Fibroblast of lung (primary cell): ENCODE measurements around the gene COL8A2.

Experiments
- EZH2 ChIP-seq: IDR thresholded peaks from 2 replicates; pipeline ENCODE4 v1.5.1; 2012; ENCODE audit warnings: low read length, control low read depth, mild to moderate bottlenecking; ENCODE audit errors: missing control alignments
- TF ChIP-seq, protein P1 (sequence below), 2 donors: IDR thresholded peaks in 1 of 2; conservative IDR thresholded peaks in 1 of 2; 1 replicate in 1 of 2; 2 replicates in 1 of 2; pipeline ENCODE4 v1.5.1; 2011 to 2012; ENCODE audit warnings: low read length in 2 of 2, control low read depth in 1 of 2, inconsistent platforms in 1 of 2, low read depth in 1 of 2, mild to moderate bottlenecking in 1 of 2

DNA sequence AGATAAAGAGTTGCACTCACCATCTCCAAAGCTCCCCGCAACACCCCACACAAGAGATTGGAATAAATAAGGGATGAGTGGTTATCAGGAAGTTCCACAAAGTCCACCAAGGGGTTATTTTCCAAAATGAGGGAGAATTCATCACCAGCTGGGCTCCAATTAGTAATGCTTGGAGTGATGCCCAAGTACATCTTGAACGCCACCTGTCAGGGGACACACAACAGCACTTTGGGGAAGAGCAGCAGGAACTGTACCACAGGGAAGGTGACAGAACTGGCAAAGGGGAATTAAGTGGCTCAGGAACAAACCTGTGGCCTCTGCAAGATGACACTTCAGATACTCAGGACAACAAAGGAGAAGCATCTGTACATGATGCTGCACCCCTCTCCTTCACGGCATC is 12.8 kb upstream of the COL8A2 start:
- TF ChIP-seq, protein P1, sequence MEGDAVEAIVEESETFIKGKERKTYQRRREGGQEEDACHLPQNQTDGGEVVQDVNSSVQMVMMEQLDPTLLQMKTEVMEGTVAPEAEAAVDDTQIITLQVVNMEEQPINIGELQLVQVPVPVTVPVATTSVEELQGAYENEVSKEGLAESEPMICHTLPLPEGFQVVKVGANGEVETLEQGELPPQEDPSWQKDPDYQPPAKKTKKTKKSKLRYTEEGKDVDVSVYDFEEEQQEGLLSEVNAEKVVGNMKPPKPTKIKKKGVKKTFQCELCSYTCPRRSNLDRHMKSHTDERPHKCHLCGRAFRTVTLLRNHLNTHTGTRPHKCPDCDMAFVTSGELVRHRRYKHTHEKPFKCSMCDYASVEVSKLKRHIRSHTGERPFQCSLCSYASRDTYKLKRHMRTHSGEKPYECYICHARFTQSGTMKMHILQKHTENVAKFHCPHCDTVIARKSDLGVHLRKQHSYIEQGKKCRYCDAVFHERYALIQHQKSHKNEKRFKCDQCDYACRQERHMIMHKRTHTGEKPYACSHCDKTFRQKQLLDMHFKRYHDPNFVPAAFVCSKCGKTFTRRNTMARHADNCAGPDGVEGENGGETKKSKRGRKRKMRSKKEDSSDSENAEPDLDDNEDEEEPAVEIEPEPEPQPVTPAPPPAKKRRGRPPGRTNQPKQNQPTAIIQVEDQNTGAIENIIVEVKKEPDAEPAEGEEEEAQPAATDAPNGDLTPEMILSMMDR (conservative IDR thresholded peaks at IDR 0.05 in 1 of 2, IDR thresholded peaks at IDR 0.05 in 1 of 2; ENCODE audit: low read depth in 1 of 2, low read length in 2 of 2): no peak
- no peak for TF ChIP-seq EZH2
